Adrenal gland (tissue), 12 donors: ENCODE results near the gene CELF6. TPM values are rescaled to one million over a fixed set of nuclear protein-coding genes. Genes with fewer than 3 reads are reported as not detected.

ENCODE experiments used
- polyA plus RNA-seq, 3 donors: library from polyadenylated mRNA; stranded (reverse); fragments of 200-250 nt in 2 of 3; fragments of 350-450 nt in 1 of 3; fragmentation: Illumina TruSeq in 1 of 3; extraction: RNeasy Lipid Tissue Mini Kit (QIAGEN cat#74804) in 1 of 3; gene quantifications; one replicate each; pipeline ENCODE4 v1.2.3, GENCODE V29; 2013 to 2014
- total RNA-seq, 9 donors: library from RNA; depleted of rRNA in 4 of 9; stranded (reverse); fragments of >200 nt in 4 of 9; fragments of 120-200 nt in 1 of 9; fragmentation: NEBNext Ultra II Directional in 1 of 9; extraction: Animal tissue kit (Norgen Biotek cat#: 25700) in 1 of 9; gene quantifications; one replicate each; pipeline versions ENCODE4 v1.1.0 to v1.2.4, GENCODE V29; 2013 to 2023
- donor health status: healthy with polysubstance abuse.
- donor health status: Bipolar disorder and iron deficiency.
- donor health status: DM: yes; HTN: yes; CAD: no.
- donor health status: DM: no; HTN: no; CAD: no.
- donor health status: DM: no; HTN: no; CAD: no.
- donor health status: DM: yes; HTN: yes; CAD: no.

CELF6 gene
- total and polyA plus RNA-seq, 12 donors = 1.2 to 24.1 (median 2.8) TPM

Other genes starting within 250 kb of the CELF6 start
- 10 to 100 TPM; 14.1 to 34.0 (median 24.8) TPM for gene MYO9A, start 202.0 kb downstream of the CELF6 start, total RNA-seq
- 1 to 10 TPM; 3.0 to 8.6 (median 3.2) TPM for gene MYO9A, start 202.0 kb downstream of the CELF6 start, polyA plus RNA-seq
- gene SENP8, start 201.8 kb downstream of the CELF6 start, total RNA-seq = 1 to 10 TPM; 2.3 to 4.6 (median 3.6) TPM
- gene SENP8, start 201.8 kb downstream of the CELF6 start, polyA plus RNA-seq = 1 to 10 TPM in 2 of 3 donors, under 1 TPM in 1; 0.94 to 6.0 (median 1.1) TPM
- gene GRAMD2A, start 122.4 kb downstream of the CELF6 start, total RNA-seq = under 1 TPM in 5 of 9 donors, not detected in 4; 0.25 to 0.57 (median 0.41) TPM
- under 1 TPM; 0.07 to 0.64 (median 0.29) TPM for gene GRAMD2A, start 122.4 kb downstream of the CELF6 start, polyA plus RNA-seq
- 1,000 to 10,000 TPM in 6 of 9 donors, 100 to 1,000 TPM in 3; 396 to 1,257 (median 1,069) TPM for gene PKM, start 89.0 kb downstream of the CELF6 start, total RNA-seq
- 1,000 to 10,000 TPM in 1 of 3 donors, 100 to 1,000 TPM in 2; 520 to 1,308 (median 545) TPM for gene PKM, start 89.0 kb downstream of the CELF6 start, polyA plus RNA-seq
- gene PARP6, start 47.6 kb downstream of the CELF6 start, total RNA-seq = 10 to 100 TPM; 37.4 to 86.6 (median 70.7) TPM
- gene PARP6, start 47.6 kb downstream of the CELF6 start, polyA plus RNA-seq = 100 to 1,000 TPM in 2 of 3 donors, 10 to 100 TPM in 1; 68.4 to 464 (median 239) TPM
- 100 to 1,000 TPM in 8 of 9 donors, 10 to 100 TPM in 1; 82.2 to 219 (median 150) TPM for gene HEXA, start 55.9 kb upstream of the CELF6 start, total RNA-seq
- gene HEXA, start 55.9 kb upstream of the CELF6 start, polyA plus RNA-seq = 100 to 1,000 TPM in 2 of 3 donors, 10 to 100 TPM in 1; 80.1 to 372 (median 289) TPM
- gene TMEM202, start 78.1 kb upstream of the CELF6 start, total RNA-seq = not detected
- not detected for gene TMEM202, start 78.1 kb upstream of the CELF6 start, polyA plus RNA-seq
- gene ARIH1, start 154.2 kb upstream of the CELF6 start, total RNA-seq = 100 to 1,000 TPM in 4 of 9 donors, 10 to 100 TPM in 5; 22.6 to 159 (median 60.3) TPM
- 10 to 100 TPM; 18.3 to 68.3 (median 28.7) TPM for gene ARIH1, start 154.2 kb upstream of the CELF6 start, polyA plus RNA-seq